HepG2 (cell line): ENCODE measurements around the gene ZNF19. TPM values are rescaled to one million over a fixed set of nuclear protein-coding genes. Genes with fewer than 3 reads are reported as not detected.

ENCODE experiments used
- ATAC-seq: fragments of 200-7000 bp; cut with Tn5 transposase; 3 replicates; pipeline ENCODE4 v1.9.1; 2020; ENCODE audit warnings: mild to moderate bottlenecking, moderate library complexity
- BruUV-seq: library from RNA; stranded (reverse); fragments of 400-500 nt; replicated peaks from 2 replicates; lab custom pipeline; 2021; lab: Mats Ljungman, UMichigan
- CTCF ChIA-PET: fragments of 300-600 bp; formaldehyde crosslinking; extraction: SDS; loops from one replicate; lab custom pipeline; 2021; ENCODE audit warnings: low total read pairs, inconsistent platforms, low intra/inter-chr PET ratio; lab: Yijun Ruan, JAX
- POLR2A ChIA-PET: fragments of 350-600 bp; sonication (Branson Sonifier 250); formaldehyde crosslinking; loops from one replicate; lab custom pipeline; 2020; ENCODE audit warnings: antibody characterized with exemption, inconsistent platforms; lab: Yijun Ruan, JAX
- DNase-seq: peaks from one replicate; pipeline ENCODE4 v3.0.0-alpha.2; 2015; ENCODE audit warnings: low spot score
- FAIRE-seq: peaks from 3 replicates; lab custom pipeline; 2011; peaks lifted over from hg19 to GRCh38; lab: Jason Lieb, UNC
- H2AFZ ChIP-seq: one replicate; pipeline ENCODE4 v1.6.1; 2011; ENCODE audit warnings: low read length, inconsistent platforms
- H3K27ac ChIP-seq: fragments of 300-600 bp; 3 replicates; pipeline ENCODE4 v1.8.0; 2011; ENCODE audit warnings: mixed run types, mild to moderate bottlenecking, mixed read lengths, low read length, inconsistent platforms; ENCODE audit not compliant: insufficient read depth; ENCODE audit errors: extremely low read length
- H3K27me3 ChIP-seq, 2 experiments: fragments of 200-600 bp in 1 of 2; 2 replicates in 1 of 2; 3 replicates in 1 of 2; pipeline versions ENCODE4 v1.6.0 to v1.8.0; 2011; ENCODE audit warnings: low read length in 2 of 2, mild to moderate bottlenecking in 2 of 2, moderate library complexity in 2 of 2, inconsistent platforms in 1 of 2; ENCODE audit not compliant: insufficient read depth in 2 of 2, control insufficient read depth in 1 of 2
- H3K36me3 ChIP-seq, 2 experiments: fragments of 200-600 bp in 1 of 2; replicated peaks in 1 of 2; 2 replicates in 1 of 2; 3 replicates in 1 of 2; pipeline versions ENCODE4 v1.5.1 to v1.8.0; 2011; ENCODE audit warnings: low read length in 2 of 2, inconsistent platforms in 1 of 2; ENCODE audit not compliant: insufficient read depth in 2 of 2, control insufficient read depth in 1 of 2
- H3K4me1 ChIP-seq: 2 replicates; pipeline ENCODE4 v1.5.1; 2012; ENCODE audit warnings: low read length, inconsistent platforms; ENCODE audit not compliant: insufficient read depth
- H3K4me2 ChIP-seq: 2 replicates; pipeline ENCODE4 v1.6.0; 2011; ENCODE audit warnings: low read depth, low read length, inconsistent platforms
- H3K4me3 ChIP-seq, 3 experiments: fragments of 200-600 bp in 1 of 3; sonication (generic), shearing (Covaris generic) in 1 of 3; replicated peaks in 1 of 3; 2 replicates each; pipeline ENCODE4 v1.5.1; 2011 to 2016; ENCODE audit warnings: low read length in 3 of 3, inconsistent platforms in 2 of 3, low read depth in 2 of 3, mild to moderate bottlenecking in 2 of 3, control low read depth in 1 of 3, mixed read lengths in 1 of 3; ENCODE audit not compliant: insufficient read depth in 1 of 3
- H3K79me2 ChIP-seq: one replicate; pipeline ENCODE4 v1.6.1; 2011; ENCODE audit warnings: low read length, inconsistent platforms; ENCODE audit not compliant: insufficient read depth
- H3K9ac ChIP-seq: 2 replicates; pipeline ENCODE4 v1.6.0; 2011; ENCODE audit warnings: mild to moderate bottlenecking, low read depth, low read length, inconsistent platforms; ENCODE audit not compliant: insufficient read depth
- H3K9me3 ChIP-seq: 2 replicates; pipeline ENCODE4 v1.5.1; 2012; ENCODE audit warnings: mild to moderate bottlenecking, low read length
- H4K20me1 ChIP-seq: 2 replicates; pipeline ENCODE4 v1.6.0; 2011; ENCODE audit warnings: inconsistent platforms, mild to moderate bottlenecking, low read length, moderate library complexity; ENCODE audit not compliant: insufficient read depth
- HMG20A ChIP-seq: IDR thresholded peaks from 2 replicates; pipeline ENCODE4 v1.6.1; 2016; ENCODE audit warnings: borderline replicate concordance
- IRX3 ChIP-seq: sonication (generic); formaldehyde crosslinking; IDR thresholded peaks from 2 replicates; pipeline ENCODE4 v1.8.1; 2023; ENCODE audit warnings: mild to moderate bottlenecking, low read depth, missing genetic modification reagents, borderline replicate concordance
- KLF11 ChIP-seq: IDR thresholded peaks from 2 replicates; pipeline ENCODE4 v1.6.1; 2016; ENCODE audit warnings: missing compliant biosample characterization
- NCOR1 ChIP-seq: fragments of 200-600 bp; sonication (generic); IDR thresholded peaks from 2 replicates; pipeline ENCODE4 v1.7.0; 2017; ENCODE audit warnings: antibody characterized with exemption, low read length, borderline replicate concordance
- PTBP1 ChIP-seq: fragments of 200-400 bp; formaldehyde crosslinking; IDR thresholded peaks from 2 replicates; pipeline ENCODE4 v1.6.1; 2018; ENCODE audit warnings: low read length, low read depth; ENCODE audit not compliant: poor library complexity, severe bottlenecking
- SATB2 ChIP-seq: sonication (generic); formaldehyde crosslinking; IDR thresholded peaks from 2 replicates; pipeline ENCODE4 v1.5.0; 2020; ENCODE audit warnings: missing genetic modification reagents
- SMARCC2 ChIP-seq: fragments of 450-650 bp; IDR thresholded peaks from 2 replicates; pipeline ENCODE4 v1.6.1; 2017; ENCODE audit warnings: antibody characterized with exemption, mild to moderate bottlenecking
- SOX5 ChIP-seq: IDR thresholded peaks from 2 replicates; pipeline ENCODE4 v1.6.1; 2016; ENCODE audit warnings: borderline replicate concordance
- SUZ12 ChIP-seq: fragments of 150-350 bp; IDR thresholded peaks from 2 replicates; pipeline ENCODE4 v1.6.1; 2014; ENCODE audit warnings: low read depth, low read length
- ZBTB1 ChIP-seq: sonication (generic); formaldehyde crosslinking; IDR thresholded peaks from 2 replicates; pipeline ENCODE4 v1.4.0; 2020; ENCODE audit warnings: missing genetic modification reagents, borderline replicate concordance
- ZBTB7B ChIP-seq: sonication (generic); formaldehyde crosslinking; IDR thresholded peaks from 2 replicates; pipeline ENCODE4 v1.4.0; 2020; ENCODE audit warnings: missing genetic modification reagents
- ZKSCAN8 ChIP-seq: IDR thresholded peaks from 2 replicates; pipeline ENCODE4 v1.6.1; 2016; ENCODE audit warnings: borderline replicate concordance, missing genetic modification reagents, missing compliant biosample characterization
- ZNF101 ChIP-seq: sonication (generic); formaldehyde crosslinking; IDR thresholded peaks from 2 replicates; pipeline ENCODE4 v1.4.0; 2020; ENCODE audit warnings: mild to moderate bottlenecking, low read depth, missing genetic modification reagents, borderline replicate concordance
- ZNF530 ChIP-seq: sonication (generic); formaldehyde crosslinking; IDR thresholded peaks from 2 replicates; pipeline ENCODE4 v1.5.0; 2020; ENCODE audit warnings: low read depth, mild to moderate bottlenecking, missing genetic modification reagents
- ZNF782 ChIP-seq: sonication (generic); formaldehyde crosslinking; IDR thresholded peaks from 2 replicates; pipeline ENCODE4 v1.4.0; 2020; ENCODE audit warnings: missing genetic modification reagents, mild to moderate bottlenecking, borderline replicate concordance
- ZSCAN9 ChIP-seq: IDR thresholded peaks from 2 replicates; pipeline ENCODE4 v1.6.1; 2016; ENCODE audit warnings: borderline replicate concordance
- WGBS: methylation state at CpG from one replicate; pipeline ENCODE4 v1.1.6; 2017; ENCODE audit warnings: low lambda C conversion rate; 5-methylcytosine and 5-hydroxymethylcytosine counted together
- in situ Hi-C: cut with HindIII; loops from 2 replicates; pipeline ENCODE4 v1.10.0; 2017; ENCODE audit warnings: low pct_unique_long_range_greater_than_20kb; ENCODE audit not compliant: extremely low pct_ligation_motif_present
- intact Hi-C: fragments of 100-400 bp; cut with micrococcal nuclease; formaldehyde crosslinking; loops from one replicate; pipeline ENCODE4 v1.10.0; 2022; ENCODE audit not compliant: unreplicated experiment
- polyA plus RNA-seq, 8 experiments: library from polyadenylated mRNA; depleted of rRNA in 3 of 8; stranded (reverse) in 7 of 8; unstranded in 1 of 8; fragments of >200 nt; fragmentation: Illumina TruSeq in 4 of 8; extraction: Trizol in 4 of 8; gene quantifications; 2 replicates each; pipeline versions ENCODE4 v1.2.1 to v1.2.3, GENCODE V29; 2011 to 2016; ENCODE audit warnings: low read depth in 4 of 8, missing spikeins in 1 of 8, mixed read lengths in 1 of 8; ENCODE audit not compliant: insufficient read depth in 1 of 8
- total RNA-seq, 5 experiments: library from RNA; depleted of rRNA; stranded (reverse); fragments of >200 nt; fragmentation: Illumina TruSeq; extraction: Trizol; gene quantifications; 2 replicates each; pipeline ENCODE4 v1.2.3, GENCODE V29; 2016; ENCODE audit warnings: low read depth in 1 of 5
- TF ChIP-seq, protein P1 (sequence below): sonication (generic); formaldehyde crosslinking; IDR thresholded peaks from 2 replicates; pipeline ENCODE4 v1.4.0; 2020; ENCODE audit warnings: mild to moderate bottlenecking, missing genetic modification reagents
- TF ChIP-seq, protein P2 (sequence below): IDR thresholded peaks from 2 replicates; pipeline ENCODE4 v1.6.1; 2012; ENCODE audit warnings: low read depth, low read length, improper control_type of control experiment

Gene ZNF19
- total and polyA plus RNA-seq, 2 of the 13 experiments (the other 11 are each of a cell fraction or from before 2014, with no cell fraction given), result 3.2 to 5.8 TPM

DNA sequence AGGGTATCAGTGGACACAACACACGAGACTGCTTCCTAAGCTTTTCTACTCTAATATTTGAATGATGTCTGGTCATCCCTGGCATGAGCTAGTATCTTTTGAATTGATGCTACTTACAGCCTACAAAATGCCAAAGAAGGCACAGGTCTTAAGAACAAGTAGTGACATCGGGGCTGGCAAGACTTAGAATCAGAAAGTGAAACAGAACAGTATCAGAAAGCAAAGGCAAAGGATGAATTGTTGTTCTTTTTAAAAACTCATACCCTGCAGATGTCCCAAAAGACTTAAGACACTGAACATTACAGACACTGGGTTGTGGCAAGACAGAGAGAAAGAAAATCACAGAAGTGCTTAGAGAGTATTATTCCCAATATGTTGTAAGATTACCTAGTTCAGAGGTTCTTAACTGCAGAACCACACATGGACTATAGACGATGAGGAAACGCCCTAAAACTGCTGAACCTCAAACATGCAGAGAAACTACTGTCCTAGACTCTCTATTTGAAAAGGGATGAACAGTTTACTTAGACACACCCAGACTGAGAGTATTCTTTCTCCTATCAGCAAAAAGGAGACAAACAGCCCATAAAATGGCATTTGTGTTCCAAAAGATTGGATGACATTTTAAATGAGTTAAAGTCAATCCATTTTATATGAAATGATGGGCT, 12.5 kb downstream of the ZNF19 start:
- no peak for DNase-seq
- TF ChIP-seq ZNF530 (CRISPR knock-in tag) (no peak), SOX5 (CRISPR knock-in tag) (no peak), PTBP1 (no peak), SATB2 (no peak), ZNF101 (CRISPR knock-in tag) (no peak), SUZ12 (no peak), IRX3 (CRISPR knock-in tag) (no peak), KLF11 (CRISPR knock-in tag) (no peak), SMARCC2 (no peak), HMG20A (CRISPR knock-in tag) (no peak), ZNF782 (CRISPR knock-in tag) (no peak), ZSCAN9 (CRISPR knock-in tag) (no peak), ZBTB1 (CRISPR knock-in tag) (no peak), ZKSCAN8 (no peak), ZBTB7B (no peak), NCOR1 (no peak)
- TF ChIP-seq, protein P1, sequence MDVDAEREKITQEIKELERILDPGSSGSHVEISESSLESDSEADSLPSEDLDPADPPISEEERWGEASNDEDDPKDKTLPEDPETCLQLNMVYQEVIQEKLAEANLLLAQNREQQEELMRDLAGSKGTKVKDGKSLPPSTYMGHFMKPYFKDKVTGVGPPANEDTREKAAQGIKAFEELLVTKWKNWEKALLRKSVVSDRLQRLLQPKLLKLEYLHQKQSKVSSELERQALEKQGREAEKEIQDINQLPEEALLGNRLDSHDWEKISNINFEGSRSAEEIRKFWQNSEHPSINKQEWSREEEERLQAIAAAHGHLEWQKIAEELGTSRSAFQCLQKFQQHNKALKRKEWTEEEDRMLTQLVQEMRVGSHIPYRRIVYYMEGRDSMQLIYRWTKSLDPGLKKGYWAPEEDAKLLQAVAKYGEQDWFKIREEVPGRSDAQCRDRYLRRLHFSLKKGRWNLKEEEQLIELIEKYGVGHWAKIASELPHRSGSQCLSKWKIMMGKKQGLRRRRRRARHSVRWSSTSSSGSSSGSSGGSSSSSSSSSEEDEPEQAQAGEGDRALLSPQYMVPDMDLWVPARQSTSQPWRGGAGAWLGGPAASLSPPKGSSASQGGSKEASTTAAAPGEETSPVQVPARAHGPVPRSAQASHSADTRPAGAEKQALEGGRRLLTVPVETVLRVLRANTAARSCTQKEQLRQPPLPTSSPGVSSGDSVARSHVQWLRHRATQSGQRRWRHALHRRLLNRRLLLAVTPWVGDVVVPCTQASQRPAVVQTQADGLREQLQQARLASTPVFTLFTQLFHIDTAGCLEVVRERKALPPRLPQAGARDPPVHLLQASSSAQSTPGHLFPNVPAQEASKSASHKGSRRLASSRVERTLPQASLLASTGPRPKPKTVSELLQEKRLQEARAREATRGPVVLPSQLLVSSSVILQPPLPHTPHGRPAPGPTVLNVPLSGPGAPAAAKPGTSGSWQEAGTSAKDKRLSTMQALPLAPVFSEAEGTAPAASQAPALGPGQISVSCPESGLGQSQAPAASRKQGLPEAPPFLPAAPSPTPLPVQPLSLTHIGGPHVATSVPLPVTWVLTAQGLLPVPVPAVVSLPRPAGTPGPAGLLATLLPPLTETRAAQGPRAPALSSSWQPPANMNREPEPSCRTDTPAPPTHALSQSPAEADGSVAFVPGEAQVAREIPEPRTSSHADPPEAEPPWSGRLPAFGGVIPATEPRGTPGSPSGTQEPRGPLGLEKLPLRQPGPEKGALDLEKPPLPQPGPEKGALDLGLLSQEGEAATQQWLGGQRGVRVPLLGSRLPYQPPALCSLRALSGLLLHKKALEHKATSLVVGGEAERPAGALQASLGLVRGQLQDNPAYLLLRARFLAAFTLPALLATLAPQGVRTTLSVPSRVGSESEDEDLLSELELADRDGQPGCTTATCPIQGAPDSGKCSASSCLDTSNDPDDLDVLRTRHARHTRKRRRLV (CRISPR knock-in tag), result no peak
- TF ChIP-seq, protein P2, sequence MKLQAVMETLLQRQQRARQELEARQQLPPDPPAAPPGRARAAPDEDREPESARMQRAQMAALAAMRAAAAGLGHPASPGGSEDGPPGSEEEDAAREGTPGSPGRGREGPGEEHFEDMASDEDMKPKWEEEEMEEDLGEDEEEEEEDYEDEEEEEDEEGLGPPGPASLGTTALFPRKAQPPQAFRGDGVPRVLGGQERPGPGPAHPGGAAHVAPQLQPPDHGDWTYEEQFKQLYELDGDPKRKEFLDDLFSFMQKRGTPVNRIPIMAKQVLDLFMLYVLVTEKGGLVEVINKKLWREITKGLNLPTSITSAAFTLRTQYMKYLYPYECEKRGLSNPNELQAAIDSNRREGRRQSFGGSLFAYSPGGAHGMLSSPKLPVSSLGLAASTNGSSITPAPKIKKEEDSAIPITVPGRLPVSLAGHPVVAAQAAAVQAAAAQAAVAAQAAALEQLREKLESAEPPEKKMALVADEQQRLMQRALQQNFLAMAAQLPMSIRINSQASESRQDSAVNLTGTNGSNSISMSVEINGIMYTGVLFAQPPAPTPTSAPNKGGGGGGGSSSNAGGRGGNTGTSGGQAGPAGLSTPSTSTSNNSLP, result no peak
- TF ChIP-seq, all 625 proteins: peak for 0
- Histone ChIP-seq H3K36me3 (peaks cover 9 to 30% of the 10 kb centered on the region in 2 experiments), H3K9me3 (no peaks in the 10 kb centered on the region), H3K4me1 (no peaks in the 10 kb centered on the region), H3K4me2 (no peak overlapping the region), H3K27me3 (no peaks in the 10 kb centered on the region), H4K20me1 (no peaks in the 10 kb centered on the region), H3K4me3 (no peak overlapping the region), H3K79me2 (no peaks in the 10 kb centered on the region), H3K9ac (no peak overlapping the region), H3K27ac (no peak overlapping the region), H2AFZ (no peak overlapping the region)
- in situ Hi-C loops, result no loop called here
- BruUV-seq, result no TSS peak
- ChIA-PET CTCF (interaction anchor here (0.7 kb wide), 1 partner anchor 169 kb away, joined by 3 read pairs; no protein-coding TSS in a partner anchor), POLR2A (interaction anchor here (1.4 to 2.1 kb wide), 2 partner anchors 7 to 14 kb away, joined by 4 to 6 read pairs; partner anchors contain the start of gene ZNF23)
- 87% methylated on average over 4 of the region's 4 CpGs for WGBS
- intact Hi-C loops, result no loop called here
- ATAC-seq, result no peak
- FAIRE-seq, result no peak
